Measurements from ENCODE around the gene KLRC3. TPM values are rescaled to one million over a fixed set of nuclear protein-coding genes. Genes with fewer than 3 reads are reported as not detected.
"Not testable (repeated sequence)": the region's sequence is repeated elsewhere in the genome, so short reads cannot be mapped to it uniquely, and the experiment has no call there.

Gene KLRC3
- polyA plus RNA-seq, 3 donors = 0.17 to 0.27 TPM; not detected in 1

- 43 to 56% (median 53%) methylated on average over 4 of the region's 4 CpGs for WGBS, 3 donors
Observed at GRCh38 chr12:10406725-10407124, 13.7 kb downstream of the KLRC3 start.

GRCh38 chr12:10405294-10405693, 15.1 kb downstream of the KLRC3 start:
- WGBS, 3 donors = 92 to 97% (median 95%) methylated on average over 5 of the region's 5 CpGs
- no peak overlapping the region for H3K27ac ChIP-seq (ENCODE audit: low read depth, low read length)

More at GRCh38 chr12:10406725-10407124, 13.7 kb downstream of the KLRC3 start:
- no peak overlapping the region for H3K27ac ChIP-seq (ENCODE audit: low read depth, low read length)

- H3K27ac ChIP-seq (ENCODE audit: low read depth, low read length) = no peak overlapping the region
Observed at GRCh38 chr12:10404798-10405197, 15.6 kb downstream of the KLRC3 start.

GRCh38 chr12:10400829-10401228, 19.6 kb downstream of the KLRC3 start:
- H3K27ac ChIP-seq (ENCODE audit: low read depth, low read length) = no peak overlapping the region

GRCh38 chr12:10398168-10398567, 22.2 kb downstream of the KLRC3 start:
- H3K27ac ChIP-seq (ENCODE audit: low read depth, low read length) = no peak overlapping the region
- 69 to 81% (median 80%) methylated on average over 2 of the region's 2 CpGs for WGBS, 3 donors

- 48 to 77% (median 50%) methylated on average over 2 of the region's 2 CpGs for WGBS, 3 donors
- H3K27ac ChIP-seq (ENCODE audit: low read depth, low read length) = no peak overlapping the region
Observed at GRCh38 chr12:10397296-10397695, 23.1 kb downstream of the KLRC3 start.

- WGBS, 3 donors = 81 to 94% (median 93%) methylated on average over 15 of the region's 15 CpGs
- H3K27ac ChIP-seq (ENCODE audit: low read depth, low read length) = not testable (repeated sequence)
Observed at GRCh38 chr12:10396176-10396575, 24.2 kb downstream of the KLRC3 start.

- WGBS, 3 donors = 24 to 54% (median 25%) methylated on average over 6 of the region's 6 CpGs
- no peak overlapping the region for H3K27ac ChIP-seq (ENCODE audit: low read depth, low read length)
Observed at GRCh38 chr12:10395390-10395998, 24.9 kb downstream of the KLRC3 start.

- 82 to 86% (median 85%) methylated on average over 11 of the region's 11 CpGs for WGBS, 3 donors
- not testable (repeated sequence) for H3K27ac ChIP-seq (ENCODE audit: low read depth, low read length)
Observed at GRCh38 chr12:10394531-10395152, 25.8 kb downstream of the KLRC3 start.

GRCh38 chr12:10393291-10393690, 27.1 kb downstream of the KLRC3 start:
- H3K27ac ChIP-seq (ENCODE audit: low read depth, low read length) = no peak overlapping the region
- 50 to 65% (median 53%) methylated on average over 3 of the region's 3 CpGs for WGBS, 3 donors

- H3K27ac ChIP-seq (ENCODE audit: low read depth, low read length) = no peak overlapping the region
- WGBS, 3 donors = 26 to 66% (median 32%) methylated on average over 7 of the region's 7 CpGs
Observed at GRCh38 chr12:10392394-10392930, 27.9 kb downstream of the KLRC3 start.

- WGBS, 3 donors = 87 to 96% (median 95%) methylated on average over 7 of the region's 7 CpGs
- H3K27ac ChIP-seq (ENCODE audit: low read depth, low read length) = not testable (repeated sequence)
Observed at GRCh38 chr12:10390991-10391390, 29.4 kb downstream of the KLRC3 start.

- no peak within 1 kb of the TSS for H3K27ac ChIP-seq (ENCODE audit: low read depth, low read length)
- WGBS, 3 donors = 64 to 86% (median 75%) methylated on average over 1 of the region's 1 CpG
Observed at GRCh38 chr12:10389904-10390303, 30.5 kb downstream of the KLRC3 start, which contains the start of gene KLRK1. KLRK1 (minus strand) TSS chr12:10390041; CDS start chr12:10388810, 1,231 bp downstream.

GRCh38 chr12:10388624-10389413, 31.6 kb downstream of the KLRC3 start:
- WGBS, 3 donors = 73 to 81% (median 81%) methylated on average over 9 of the region's 9 CpGs
- H3K27ac ChIP-seq (ENCODE audit: low read depth, low read length) = no peak overlapping the region

- 90 to 94% (median 93%) methylated on average over 6 of the region's 6 CpGs for WGBS, 3 donors
- not testable (repeated sequence) for H3K27ac ChIP-seq (ENCODE audit: low read depth, low read length)
Observed at GRCh38 chr12:10387498-10387897, 32.9 kb downstream of the KLRC3 start.

- no peak overlapping the region for H3K27ac ChIP-seq (ENCODE audit: low read depth, low read length)
- WGBS, 3 donors = 50 to 72% (median 52%) methylated on average over 1 of the region's 1 CpG
Observed at GRCh38 chr12:10386857-10387256, 33.5 kb downstream of the KLRC3 start.

- no peak overlapping the region for H3K27ac ChIP-seq (ENCODE audit: low read depth, low read length)
- 62 to 78% (median 63%) methylated on average over 2 of the region's 2 CpGs for WGBS, 3 donors
Observed at GRCh38 chr12:10385166-10385613, 35.2 kb downstream of the KLRC3 start.

- 86 to 91% (median 90%) methylated on average over 3 of the region's 3 CpGs for WGBS, 3 donors
- no peak overlapping the region for H3K27ac ChIP-seq (ENCODE audit: low read depth, low read length)
Observed at GRCh38 chr12:10384191-10384590, 36.2 kb downstream of the KLRC3 start.

All from adipose tissue (tissue), 3 donors.